SK-N-SH treated with all-trans-retinoic acid at 6 μM for 48 hours (cell line): ENCODE measurements around the gene TCF3.

Experiments used
- ATAC-seq: fragments of 200-7000 bp; cut with Tn5 transposase; 3 replicates; pipeline ENCODE4 v1.9.1; 2020; ENCODE audit warnings: mild to moderate bottlenecking, moderate library complexity
- BACH2 ChIP-seq: fragments of 250-450 bp; sonication (Bioruptor Pico); IDR thresholded peaks from 2 replicates; pipeline ENCODE4 v1.9.0; 2021; ENCODE audit warnings: mild to moderate bottlenecking, borderline replicate concordance
- ESRRG ChIP-seq: fragments of 250-450 bp; sonication (Bioruptor Pico); IDR thresholded peaks from 2 replicates; pipeline ENCODE4 v1.6.1; 2021; ENCODE audit warnings: mild to moderate bottlenecking
- GLIS3 ChIP-seq: fragments of 250-450 bp; sonication (Bioruptor Pico); IDR thresholded peaks from 2 replicates; pipeline ENCODE4 v1.5.0; 2020; ENCODE audit warnings: mild to moderate bottlenecking, moderate library complexity
- ISL1 ChIP-seq: fragments of 250-450 bp; sonication (Bioruptor Pico); IDR thresholded peaks from 2 replicates; pipeline ENCODE4 v2.1.2; 2022; ENCODE audit warnings: mild to moderate bottlenecking, moderate library complexity
- OSR1 ChIP-seq: fragments of 250-450 bp; sonication (Bioruptor Pico); IDR thresholded peaks from 2 replicates; pipeline ENCODE4 v1.8.0; 2022; ENCODE audit warnings: moderate library complexity, mild to moderate bottlenecking, inconsistent platforms
- PPARA ChIP-seq: fragments of 250-450 bp; sonication (Bioruptor Pico); IDR thresholded peaks from 2 replicates; pipeline ENCODE4 v1.5.0; 2020; ENCODE audit warnings: mild to moderate bottlenecking, borderline replicate concordance
- RARB ChIP-seq: fragments of 250-450 bp; sonication (Bioruptor Pico); IDR thresholded peaks from 2 replicates; pipeline ENCODE4 v1.8.0; 2021; ENCODE audit warnings: mild to moderate bottlenecking, moderate library complexity
- TCF4 ChIP-seq: fragments of 250-450 bp; sonication (Bioruptor Pico); IDR thresholded peaks from 2 replicates; pipeline ENCODE4 v1.8.0; 2021; ENCODE audit warnings: mild to moderate bottlenecking, moderate library complexity, borderline replicate concordance
- TOX ChIP-seq: fragments of 250-450 bp; sonication (Bioruptor Pico); IDR thresholded peaks from 2 replicates; pipeline ENCODE4 v1.8.0; 2021; ENCODE audit warnings: mild to moderate bottlenecking, moderate library complexity, borderline replicate concordance
- ZC3H10 ChIP-seq: fragments of 250-450 bp; sonication (Bioruptor Pico); IDR thresholded peaks from 2 replicates; pipeline ENCODE4 v1.5.1; 2021; ENCODE audit warnings: mild to moderate bottlenecking, moderate library complexity
- ZFP3 ChIP-seq: fragments of 250-450 bp; sonication (Bioruptor Pico); IDR thresholded peaks from 2 replicates; pipeline ENCODE4 v1.5.0; 2020; ENCODE audit warnings: mild to moderate bottlenecking, moderate library complexity
- ZFP30 ChIP-seq: fragments of 450-650 bp; formaldehyde crosslinking; IDR thresholded peaks from 2 replicates; pipeline ENCODE4 v1.5.0; 2022; ENCODE audit warnings: mild to moderate bottlenecking, moderate library complexity
- ZNF565 ChIP-seq: fragments of 450-650 bp; formaldehyde crosslinking; conservative IDR thresholded peaks from 2 replicates; pipeline ENCODE4 v1.5.0; 2020; ENCODE audit warnings: low read depth, mild to moderate bottlenecking, moderate library complexity
- ZNF70 ChIP-seq: fragments of 450-650 bp; formaldehyde crosslinking; IDR thresholded peaks from 2 replicates; pipeline ENCODE4 v1.5.0; 2020; ENCODE audit warnings: mild to moderate bottlenecking, moderate library complexity
- ZNF8 ChIP-seq: fragments of 450-650 bp; formaldehyde crosslinking; IDR thresholded peaks from 2 replicates; pipeline ENCODE4 v1.5.0; 2020; ENCODE audit warnings: mild to moderate bottlenecking, moderate library complexity
- TF ChIP-seq, protein P1 (sequence below): fragments of 250-450 bp; sonication (Bioruptor Pico); IDR thresholded peaks from 2 replicates; pipeline ENCODE4 v1.8.0; 2020; ENCODE audit warnings: mild to moderate bottlenecking, moderate library complexity, borderline replicate concordance
- TF ChIP-seq, protein P2 (sequence below): fragments of 250-450 bp; sonication (Bioruptor Pico); IDR thresholded peaks from 2 replicates; pipeline ENCODE4 v1.5.1; 2020; ENCODE audit warnings: low read depth, mild to moderate bottlenecking, moderate library complexity
- TF ChIP-seq, protein P3 (sequence below): fragments of 250-450 bp; sonication (Bioruptor Pico); IDR thresholded peaks from 2 replicates; pipeline ENCODE4 v1.5.0; 2020; ENCODE audit warnings: mild to moderate bottlenecking, moderate library complexity
- TF ChIP-seq, protein P4 (sequence below): fragments of 250-450 bp; sonication (Bioruptor Pico); IDR thresholded peaks from 2 replicates; pipeline ENCODE4 v1.8.0; 2021; ENCODE audit warnings: low read depth, mild to moderate bottlenecking, moderate library complexity, borderline replicate concordance
- TF ChIP-seq, protein P5 (sequence below): fragments of 250-450 bp; sonication (Bioruptor Pico); IDR thresholded peaks from 2 replicates; pipeline ENCODE4 v1.5.1; 2021; ENCODE audit warnings: mild to moderate bottlenecking, moderate library complexity

Gene TCF3

DNA sequence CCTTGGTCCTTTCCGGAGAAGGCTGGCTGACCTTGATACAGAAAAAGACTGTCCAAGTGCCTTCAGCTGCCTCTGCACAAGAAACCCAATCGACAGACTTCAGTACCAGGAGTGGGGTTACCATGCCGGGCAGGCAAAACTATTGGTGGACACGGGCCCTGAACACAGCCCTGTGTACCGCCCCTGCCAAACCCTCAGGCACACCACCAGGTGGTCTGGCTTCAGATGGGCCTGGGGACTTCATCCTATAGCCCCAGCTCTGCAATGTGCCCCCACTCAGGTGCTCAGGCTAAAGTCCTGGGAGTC lies 17.5 kb downstream of the TCF3 start:
- no peak for ATAC-seq
- TF ChIP-seq ISL1 (CRISPR knock-in tag) (no peak), ZNF565 (CRISPR knock-in tag) (no peak), ZFP3 (CRISPR knock-in tag) (no peak), BACH2 (CRISPR knock-in tag) (no peak)

DNA sequence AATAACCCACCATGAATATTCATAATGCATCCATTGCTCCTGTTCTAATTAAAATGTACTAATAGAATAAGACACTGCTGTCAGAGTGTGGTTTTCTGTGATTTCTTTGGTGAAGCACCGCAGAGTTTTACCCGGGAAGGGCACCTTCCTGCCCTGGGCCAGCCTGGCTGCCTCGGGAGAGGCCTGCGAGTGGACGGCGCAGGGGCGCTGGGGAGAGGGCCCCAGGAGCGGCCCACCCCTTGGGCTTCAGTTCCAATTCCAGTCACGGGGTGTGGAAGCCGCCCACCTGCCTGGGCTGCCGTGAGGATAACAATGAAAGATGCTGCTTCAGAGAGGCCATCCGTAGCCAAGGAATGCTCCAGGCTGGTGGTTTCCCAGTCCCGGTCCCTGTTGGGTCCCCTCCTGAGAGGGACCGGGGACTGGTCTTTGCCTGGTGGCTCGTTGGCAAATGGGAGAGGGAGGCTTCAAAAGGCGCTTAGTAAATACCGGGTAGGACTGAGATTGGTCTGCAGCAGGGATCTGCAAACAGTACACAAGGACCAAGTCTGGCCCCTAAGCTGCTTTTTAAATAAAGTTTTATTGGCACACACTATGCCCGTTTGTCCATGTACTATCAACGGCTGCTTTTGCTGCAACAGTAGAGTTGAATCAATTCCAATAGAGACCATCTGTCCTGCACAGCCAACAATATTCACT lies 18.0 kb downstream of the TCF3 start:
- no peak for ATAC-seq

DNA sequence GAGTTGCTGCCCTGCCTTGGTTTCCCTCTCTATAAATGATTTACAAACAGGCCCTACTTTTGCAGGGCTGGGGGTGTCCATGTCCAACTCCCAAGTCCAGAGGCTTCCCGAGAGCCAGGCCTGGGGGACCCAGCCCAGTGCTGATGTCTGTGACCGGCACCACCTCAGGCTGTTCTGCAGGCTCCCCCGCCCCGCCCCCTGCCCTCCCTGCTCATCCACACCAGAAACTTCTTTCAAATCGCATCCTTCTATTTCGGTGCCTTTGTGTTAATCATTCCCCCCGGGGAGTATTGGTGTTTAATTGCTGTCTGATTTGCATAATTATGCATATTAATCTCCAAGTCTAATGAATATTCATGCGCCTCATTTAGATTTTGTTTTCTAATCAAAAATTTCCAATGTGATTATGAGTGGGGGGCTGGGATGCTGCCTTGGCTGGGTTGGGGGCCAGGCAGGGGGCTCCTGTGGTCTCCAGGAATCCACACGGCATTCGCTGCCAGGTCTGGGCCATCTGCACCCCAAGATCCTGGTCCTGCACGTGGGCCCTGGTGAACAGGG lies 19.1 kb downstream of the TCF3 start:
- TF ChIP-seq OSR1 (CRISPR knock-in tag) (no peak), ZFP30 (CRISPR knock-in tag) (no peak), ZFP3 (CRISPR knock-in tag) (no peak), GLIS3 (no peak), ZNF565 (CRISPR knock-in tag) (no peak), BACH2 (CRISPR knock-in tag) (no peak), ZNF8 (CRISPR knock-in tag) (no peak), ISL1 (CRISPR knock-in tag) (no peak), ZC3H10 (CRISPR knock-in tag) (no peak), RARB (CRISPR knock-in tag) (no peak), ESRRG (no peak), PPARA (no peak), TCF4 (CRISPR knock-in tag) (no peak), TOX (CRISPR knock-in tag) (no peak)
- TF ChIP-seq, protein P1, sequence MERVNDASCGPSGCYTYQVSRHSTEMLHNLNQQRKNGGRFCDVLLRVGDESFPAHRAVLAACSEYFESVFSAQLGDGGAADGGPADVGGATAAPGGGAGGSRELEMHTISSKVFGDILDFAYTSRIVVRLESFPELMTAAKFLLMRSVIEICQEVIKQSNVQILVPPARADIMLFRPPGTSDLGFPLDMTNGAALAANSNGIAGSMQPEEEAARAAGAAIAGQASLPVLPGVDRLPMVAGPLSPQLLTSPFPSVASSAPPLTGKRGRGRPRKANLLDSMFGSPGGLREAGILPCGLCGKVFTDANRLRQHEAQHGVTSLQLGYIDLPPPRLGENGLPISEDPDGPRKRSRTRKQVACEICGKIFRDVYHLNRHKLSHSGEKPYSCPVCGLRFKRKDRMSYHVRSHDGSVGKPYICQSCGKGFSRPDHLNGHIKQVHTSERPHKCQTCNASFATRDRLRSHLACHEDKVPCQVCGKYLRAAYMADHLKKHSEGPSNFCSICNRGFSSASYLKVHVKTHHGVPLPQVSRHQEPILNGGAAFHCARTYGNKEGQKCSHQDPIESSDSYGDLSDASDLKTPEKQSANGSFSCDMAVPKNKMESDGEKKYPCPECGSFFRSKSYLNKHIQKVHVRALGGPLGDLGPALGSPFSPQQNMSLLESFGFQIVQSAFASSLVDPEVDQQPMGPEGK = no peak
- TF ChIP-seq, protein P2, sequence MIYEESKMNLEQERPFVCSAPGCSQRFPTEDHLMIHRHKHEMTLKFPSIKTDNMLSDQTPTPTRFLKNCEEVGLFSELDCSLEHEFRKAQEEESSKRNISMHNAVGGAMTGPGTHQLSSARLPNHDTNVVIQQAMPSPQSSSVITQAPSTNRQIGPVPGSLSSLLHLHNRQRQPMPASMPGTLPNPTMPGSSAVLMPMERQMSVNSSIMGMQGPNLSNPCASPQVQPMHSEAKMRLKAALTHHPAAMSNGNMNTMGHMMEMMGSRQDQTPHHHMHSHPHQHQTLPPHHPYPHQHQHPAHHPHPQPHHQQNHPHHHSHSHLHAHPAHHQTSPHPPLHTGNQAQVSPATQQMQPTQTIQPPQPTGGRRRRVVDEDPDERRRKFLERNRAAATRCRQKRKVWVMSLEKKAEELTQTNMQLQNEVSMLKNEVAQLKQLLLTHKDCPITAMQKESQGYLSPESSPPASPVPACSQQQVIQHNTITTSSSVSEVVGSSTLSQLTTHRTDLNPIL (CRISPR knock-in tag) = no peak
- TF ChIP-seq, protein P3, sequence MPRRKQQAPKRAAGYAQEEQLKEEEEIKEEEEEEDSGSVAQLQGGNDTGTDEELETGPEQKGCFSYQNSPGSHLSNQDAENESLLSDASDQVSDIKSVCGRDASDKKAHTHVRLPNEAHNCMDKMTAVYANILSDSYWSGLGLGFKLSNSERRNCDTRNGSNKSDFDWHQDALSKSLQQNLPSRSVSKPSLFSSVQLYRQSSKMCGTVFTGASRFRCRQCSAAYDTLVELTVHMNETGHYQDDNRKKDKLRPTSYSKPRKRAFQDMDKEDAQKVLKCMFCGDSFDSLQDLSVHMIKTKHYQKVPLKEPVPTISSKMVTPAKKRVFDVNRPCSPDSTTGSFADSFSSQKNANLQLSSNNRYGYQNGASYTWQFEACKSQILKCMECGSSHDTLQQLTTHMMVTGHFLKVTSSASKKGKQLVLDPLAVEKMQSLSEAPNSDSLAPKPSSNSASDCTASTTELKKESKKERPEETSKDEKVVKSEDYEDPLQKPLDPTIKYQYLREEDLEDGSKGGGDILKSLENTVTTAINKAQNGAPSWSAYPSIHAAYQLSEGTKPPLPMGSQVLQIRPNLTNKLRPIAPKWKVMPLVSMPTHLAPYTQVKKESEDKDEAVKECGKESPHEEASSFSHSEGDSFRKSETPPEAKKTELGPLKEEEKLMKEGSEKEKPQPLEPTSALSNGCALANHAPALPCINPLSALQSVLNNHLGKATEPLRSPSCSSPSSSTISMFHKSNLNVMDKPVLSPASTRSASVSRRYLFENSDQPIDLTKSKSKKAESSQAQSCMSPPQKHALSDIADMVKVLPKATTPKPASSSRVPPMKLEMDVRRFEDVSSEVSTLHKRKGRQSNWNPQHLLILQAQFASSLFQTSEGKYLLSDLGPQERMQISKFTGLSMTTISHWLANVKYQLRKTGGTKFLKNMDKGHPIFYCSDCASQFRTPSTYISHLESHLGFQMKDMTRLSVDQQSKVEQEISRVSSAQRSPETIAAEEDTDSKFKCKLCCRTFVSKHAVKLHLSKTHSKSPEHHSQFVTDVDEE = no peak
- TF ChIP-seq, protein P4, sequence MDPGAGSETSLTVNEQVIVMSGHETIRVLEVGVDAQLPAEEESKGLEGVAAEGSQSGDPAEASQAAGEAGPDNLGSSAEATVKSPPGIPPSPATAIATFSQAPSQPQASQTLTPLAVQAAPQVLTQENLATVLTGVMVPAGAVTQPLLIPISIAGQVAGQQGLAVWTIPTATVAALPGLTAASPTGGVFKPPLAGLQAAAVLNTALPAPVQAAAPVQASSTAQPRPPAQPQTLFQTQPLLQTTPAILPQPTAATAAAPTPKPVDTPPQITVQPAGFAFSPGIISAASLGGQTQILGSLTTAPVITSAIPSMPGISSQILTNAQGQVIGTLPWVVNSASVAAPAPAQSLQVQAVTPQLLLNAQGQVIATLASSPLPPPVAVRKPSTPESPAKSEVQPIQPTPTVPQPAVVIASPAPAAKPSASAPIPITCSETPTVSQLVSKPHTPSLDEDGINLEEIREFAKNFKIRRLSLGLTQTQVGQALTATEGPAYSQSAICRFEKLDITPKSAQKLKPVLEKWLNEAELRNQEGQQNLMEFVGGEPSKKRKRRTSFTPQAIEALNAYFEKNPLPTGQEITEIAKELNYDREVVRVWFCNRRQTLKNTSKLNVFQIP = no peak
- TF ChIP-seq, protein P5, sequence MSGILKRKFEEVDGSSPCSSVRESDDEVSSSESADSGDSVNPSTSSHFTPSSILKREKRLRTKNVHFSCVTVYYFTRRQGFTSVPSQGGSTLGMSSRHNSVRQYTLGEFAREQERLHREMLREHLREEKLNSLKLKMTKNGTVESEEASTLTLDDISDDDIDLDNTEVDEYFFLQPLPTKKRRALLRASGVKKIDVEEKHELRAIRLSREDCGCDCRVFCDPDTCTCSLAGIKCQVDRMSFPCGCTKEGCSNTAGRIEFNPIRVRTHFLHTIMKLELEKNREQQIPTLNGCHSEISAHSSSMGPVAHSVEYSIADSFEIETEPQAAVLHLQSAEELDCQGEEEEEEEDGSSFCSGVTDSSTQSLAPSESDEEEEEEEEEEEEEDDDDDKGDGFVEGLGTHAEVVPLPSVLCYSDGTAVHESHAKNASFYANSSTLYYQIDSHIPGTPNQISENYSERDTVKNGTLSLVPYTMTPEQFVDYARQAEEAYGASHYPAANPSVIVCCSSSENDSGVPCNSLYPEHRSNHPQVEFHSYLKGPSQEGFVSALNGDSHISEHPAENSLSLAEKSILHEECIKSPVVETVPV (CRISPR knock-in tag) = no peak
- no peak for ATAC-seq

More for the DNA sequence above, 18.0 kb downstream of the TCF3 start:
- TF ChIP-seq ISL1 (CRISPR knock-in tag) (no peak), ZNF70 (CRISPR knock-in tag) (no peak)
- TF ChIP-seq, protein P1 = no peak
- TF ChIP-seq, protein P4 = no peak
